Omental fat pad (tissue), 4 donors: Measurements from ENCODE around the gene PHKB. TPM values are rescaled to one million over a fixed set of nuclear protein-coding genes. Genes with fewer than 3 reads are reported as not detected.

ENCODE experiments used
- ATAC-seq: fragments of 150-250 bp; one replicate; pipeline ENCODE4 v1.9.1; 2016; ENCODE audit warnings: mild to moderate bottlenecking, moderate library complexity; ENCODE audit not compliant: low FRiP score
- DNase-seq: peaks from one replicate; pipeline ENCODE4 v3.0.0-alpha.2; 2019; ENCODE audit warnings: low spot score
- CTCF ChIP-seq, 3 donors: fragments of 450-650 bp; IDR thresholded peaks; one replicate each; pipeline ENCODE4 v1.5.1; 2016 to 2017; ENCODE audit warnings: antibody characterized with exemption in 3 of 3, mild to moderate bottlenecking in 3 of 3, moderate library complexity in 2 of 3
- total RNA-seq, 4 donors: library from RNA; depleted of rRNA; stranded (reverse); fragments of >200 nt; gene quantifications; one replicate each; pipeline ENCODE4 v1.1.0, GENCODE V29; 2016

Gene PHKB
- total RNA-seq, 4 donors from 2014 or later: 55.1 to 112 (median 66.4) TPM

- ATAC-seq: no peak
- DNase-seq: no peak
- no peak for TF ChIP-seq CTCF (IDR thresholded peaks at IDR 0.05)
These were observed 12.7 kb downstream of the PHKB start for GRCh38 chr16:47473792-47474191.

GRCh38 chr16:47475786-47476185 lies 14.7 kb downstream of the PHKB start:
- DNase-seq: no peak
- TF ChIP-seq CTCF (IDR thresholded peaks at IDR 0.05): no peak
- no peak for ATAC-seq

GRCh38 chr16:47476654-47477345 lies 15.7 kb downstream of the PHKB start:
- no peak for TF ChIP-seq CTCF (IDR thresholded peaks at IDR 0.05)
- DNase-seq (no peak), ATAC-seq (no peak)

GRCh38 chr16:47477679-47478078 lies 16.5 kb downstream of the PHKB start:
- ATAC-seq: no peak
- TF ChIP-seq CTCF (IDR thresholded peaks at IDR 0.05): no peak

GRCh38 chr16:47480410-47480809 lies 19.3 kb downstream of the PHKB start:
- ATAC-seq (no peak), DNase-seq (no peak)
- no peak for TF ChIP-seq CTCF (IDR thresholded peaks at IDR 0.05)

More at GRCh38 chr16:47477679-47478078, 16.5 kb downstream of the PHKB start:
- no peak for DNase-seq

GRCh38 chr16:47481698-47482374 lies 20.7 kb downstream of the PHKB start:
- DNase-seq: no peak

More at GRCh38 chr16:47481698-47482374, 20.7 kb downstream of the PHKB start:
- TF ChIP-seq CTCF (IDR thresholded peaks at IDR 0.05): no peak
- ATAC-seq: no peak
